Fibroblast of gingiva (primary cell): Measurements from ENCODE around the gene MS4A12.
"Not testable (repeated sequence)": the region's sequence is repeated elsewhere in the genome, so short reads cannot be mapped to it uniquely, and the experiment has no call there.

Experiments used
- DNase-seq: peaks from one replicate; pipeline ENCODE4 v3.0.0-alpha.2; 2011; ENCODE audit warnings: low read depth

Gene MS4A12, protein sequence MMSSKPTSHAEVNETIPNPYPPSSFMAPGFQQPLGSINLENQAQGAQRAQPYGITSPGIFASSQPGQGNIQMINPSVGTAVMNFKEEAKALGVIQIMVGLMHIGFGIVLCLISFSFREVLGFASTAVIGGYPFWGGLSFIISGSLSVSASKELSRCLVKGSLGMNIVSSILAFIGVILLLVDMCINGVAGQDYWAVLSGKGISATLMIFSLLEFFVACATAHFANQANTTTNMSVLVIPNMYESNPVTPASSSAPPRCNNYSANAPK

GRCh38 chr11:60492488-60493009 is at the start of gene MS4A12:
TSS of gene MS4A12 (plus strand) at chr11:60492778. CDS start at chr11:60497319, 4,541 bp downstream.
- DNase-seq = no peak

GRCh38 chr11:60447070-60447469 is 45.5 kb upstream of the MS4A12 start:
- DNase-seq = no peak

DNA sequence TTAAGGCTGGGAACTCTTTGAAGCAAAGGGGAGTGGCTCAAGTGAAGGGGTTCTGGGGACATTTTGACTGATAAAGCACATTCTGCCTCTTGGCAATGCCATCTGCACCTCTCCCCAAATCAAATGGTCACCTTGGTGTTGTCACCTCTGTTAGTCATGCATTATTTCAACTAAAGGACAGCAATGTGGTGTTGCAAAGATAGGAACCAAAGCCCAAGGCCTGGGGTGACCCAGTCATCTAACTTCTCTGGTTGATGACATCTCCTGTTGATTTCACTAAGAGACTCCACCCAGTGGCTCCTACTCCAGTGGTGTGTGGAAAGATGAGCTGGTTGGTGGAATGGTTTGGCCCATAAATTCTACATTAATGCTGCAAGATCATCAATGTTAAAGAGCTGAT is 44.7 kb upstream of the MS4A12 start:
- DNase-seq = no peak

DNA sequence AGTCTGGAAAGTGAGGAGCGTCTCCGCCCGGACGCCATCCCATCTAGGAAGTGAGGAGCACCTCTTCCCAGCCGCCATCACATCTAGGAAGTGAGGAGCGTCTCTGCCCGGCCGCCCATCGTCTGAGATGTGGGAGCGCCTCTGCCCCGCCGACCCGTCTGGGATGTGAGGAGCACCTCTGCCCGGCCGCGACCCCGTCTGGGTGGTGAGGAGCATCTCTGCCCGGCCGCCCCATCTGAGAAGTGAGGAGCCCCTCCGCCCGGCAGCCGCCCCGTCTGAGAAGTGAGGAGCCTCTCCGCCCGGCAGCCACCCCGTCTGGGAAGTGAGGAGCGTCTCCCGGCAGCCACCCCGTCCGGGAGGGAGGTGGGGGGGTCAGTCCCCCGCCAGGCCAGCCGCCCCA is 41.4 kb upstream of the MS4A12 start:
- DNase-seq = not testable (repeated sequence)

GRCh38 chr11:60454212-60454611 is 38.4 kb upstream of the MS4A12 start:
- no peak for DNase-seq

- DNase-seq = no peak
Observed at GRCh38 chr11:60455531-60456042, 37.0 kb upstream of the MS4A12 start, which contains the start of gene MS4A1. TSS of gene MS4A1 (plus strand) at chr11:60455847. CDS start at chr11:60462375, 6,528 bp downstream.

- DNase-seq = no peak
Observed at GRCh38 chr11:60457576-60457975, 35.0 kb upstream of the MS4A12 start.

DNA sequence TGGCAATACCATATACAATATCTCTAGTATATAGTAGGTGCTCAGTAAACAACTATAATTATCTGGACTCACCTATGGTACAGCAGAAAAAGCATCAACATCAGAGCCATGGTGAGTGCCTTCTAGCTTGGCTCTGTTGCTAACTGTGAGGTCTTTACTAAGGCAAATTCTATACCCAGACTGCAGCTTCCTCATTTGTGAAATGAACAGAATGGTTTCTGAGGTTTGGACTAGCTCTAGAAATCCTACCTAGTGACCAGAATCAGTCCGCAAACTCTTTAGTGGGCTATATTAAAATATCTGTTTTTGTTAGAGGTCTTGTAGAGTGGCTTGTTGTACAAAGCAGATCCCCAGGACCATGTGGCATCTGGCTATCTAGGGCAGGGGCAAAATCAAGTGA is 33.2 kb upstream of the MS4A12 start:
- DNase-seq = no peak

DNA sequence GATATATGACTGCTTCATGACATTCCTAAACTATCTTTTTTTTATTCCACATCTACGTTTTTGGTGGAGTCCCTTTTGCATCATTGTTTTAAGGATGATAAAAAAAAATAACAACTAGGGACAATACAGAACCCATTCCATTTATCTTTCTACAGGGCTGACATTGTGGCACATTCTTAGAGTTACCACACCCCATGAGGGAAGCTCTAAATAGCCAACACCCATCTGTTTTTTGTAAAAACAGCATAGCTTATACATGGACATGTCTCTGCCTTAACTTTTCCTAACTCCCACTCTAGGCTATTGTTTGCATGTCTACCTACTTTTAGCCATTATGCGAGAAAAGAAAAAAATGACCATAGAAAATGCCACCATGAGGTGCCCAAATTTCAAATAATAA is 23.7 kb upstream of the MS4A12 start:
- no peak for DNase-seq

GRCh38 chr11:60469723-60470122 is 22.9 kb upstream of the MS4A12 start:
- no peak for DNase-seq

DNA sequence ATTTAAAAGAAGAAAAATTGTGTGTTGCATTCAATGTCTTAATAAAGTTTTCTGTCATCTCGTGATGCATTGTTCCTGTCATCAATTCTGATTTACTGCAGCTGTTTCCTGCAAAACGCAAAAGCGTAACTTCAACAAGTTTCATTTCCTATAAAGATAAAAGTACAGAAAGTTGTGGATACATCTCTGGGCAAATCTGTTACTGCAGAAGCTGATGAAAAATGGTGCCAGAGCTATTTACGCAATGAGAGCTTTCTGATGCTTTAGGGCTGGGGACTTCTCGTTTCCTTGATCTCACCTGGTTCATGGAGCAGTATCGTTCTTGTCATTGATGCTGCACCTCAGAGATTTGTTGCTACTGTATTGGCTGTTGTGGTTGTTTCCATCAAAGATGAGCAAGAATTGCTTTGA is 15.5 kb upstream of the MS4A12 start:
- no peak for DNase-seq

GRCh38 chr11:60482361-60482760 is 10.2 kb upstream of the MS4A12 start:
- DNase-seq = no peak

DNA sequence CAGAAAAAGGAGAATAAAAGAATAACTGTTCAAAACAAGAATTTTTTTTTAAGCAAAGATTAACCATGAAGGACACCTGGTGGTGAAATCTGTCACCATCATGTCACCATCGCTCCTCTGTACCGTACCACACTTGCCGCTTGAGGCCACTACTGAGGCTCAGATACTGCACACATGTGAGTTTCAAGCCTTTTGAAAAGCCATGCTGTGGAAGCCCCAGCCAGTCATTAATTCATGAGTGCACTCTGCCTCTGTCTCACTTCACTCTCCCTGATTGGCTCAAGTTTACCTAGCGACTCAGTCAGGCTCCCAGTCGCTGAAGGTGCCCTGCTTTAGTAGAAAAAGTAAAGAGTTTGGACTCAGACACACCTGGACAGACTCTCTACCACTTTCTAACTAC is 6.6 kb upstream of the MS4A12 start:
- no peak for DNase-seq

DNA sequence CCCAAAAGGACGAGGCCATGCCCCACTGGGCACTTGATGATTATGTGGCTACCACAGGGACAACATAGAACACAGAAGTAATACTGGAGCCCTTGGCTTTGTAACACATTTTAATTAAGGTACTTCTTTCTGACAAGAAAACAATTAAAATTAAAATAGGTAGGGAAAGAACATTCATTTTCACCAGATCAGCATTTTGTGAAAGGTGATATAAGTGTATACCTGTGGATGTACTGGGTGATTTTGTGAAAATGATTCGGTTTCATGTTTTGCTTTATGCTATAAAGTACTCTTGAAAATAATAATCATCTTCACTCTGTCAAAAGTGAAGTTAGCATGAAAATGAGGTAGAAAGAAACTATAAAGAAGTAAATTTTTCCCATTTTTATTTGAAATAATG is 876 bp downstream of the MS4A12 start:
- DNase-seq = no peak

DNA sequence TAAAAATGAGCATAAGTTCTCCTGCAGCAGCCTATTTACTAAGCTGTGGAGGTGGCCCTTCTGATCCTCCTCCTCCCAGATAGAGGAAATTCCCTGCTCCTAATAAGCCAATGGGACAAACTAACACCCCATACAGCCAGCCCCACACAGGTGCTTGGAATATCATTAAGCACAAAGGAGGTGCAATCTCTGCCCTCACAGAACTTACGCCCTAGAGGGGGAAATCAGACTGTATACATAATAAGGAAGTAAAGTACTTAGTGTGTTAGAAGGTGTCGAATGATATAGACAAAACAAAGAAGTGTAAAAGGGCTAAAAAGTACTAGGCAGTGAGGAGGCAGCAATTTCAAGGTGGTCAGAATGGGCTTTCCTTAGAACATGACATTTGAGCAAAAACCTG is 5.8 kb downstream of the MS4A12 start:
- no peak for DNase-seq

GRCh38 chr11:60498853-60499252 is 6.3 kb downstream of the MS4A12 start:
- DNase-seq = no peak

DNA sequence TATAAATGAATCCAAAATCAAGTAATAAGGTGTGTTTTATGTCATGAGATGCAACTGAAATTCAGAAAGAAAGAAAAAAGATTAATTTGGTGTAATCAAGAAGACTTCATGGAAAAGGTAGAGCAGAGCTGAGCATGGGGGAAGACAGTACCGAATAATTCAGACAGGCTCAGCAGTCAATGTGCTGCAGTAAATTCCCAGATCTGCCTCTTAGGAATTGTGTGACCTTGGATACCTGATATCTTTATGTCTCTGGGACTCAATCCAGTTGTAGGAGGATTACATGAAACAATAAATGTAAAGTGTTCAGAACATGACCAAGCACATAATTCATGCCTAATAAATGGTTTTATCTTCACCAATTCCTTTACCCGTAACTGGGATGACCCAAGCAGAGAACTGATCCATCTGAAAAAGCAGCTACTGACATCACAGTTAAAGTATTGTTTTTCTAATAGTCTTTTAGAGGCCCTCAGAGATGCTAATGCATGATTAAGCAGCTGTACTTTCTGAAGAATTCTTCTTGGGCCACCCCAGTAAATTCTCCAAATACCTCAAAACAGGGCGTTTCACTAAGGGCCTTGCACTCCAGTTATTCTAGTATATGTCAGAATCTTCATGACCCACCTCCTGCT is 7.8 kb downstream of the MS4A12 start:
- DNase-seq = no peak

DNA sequence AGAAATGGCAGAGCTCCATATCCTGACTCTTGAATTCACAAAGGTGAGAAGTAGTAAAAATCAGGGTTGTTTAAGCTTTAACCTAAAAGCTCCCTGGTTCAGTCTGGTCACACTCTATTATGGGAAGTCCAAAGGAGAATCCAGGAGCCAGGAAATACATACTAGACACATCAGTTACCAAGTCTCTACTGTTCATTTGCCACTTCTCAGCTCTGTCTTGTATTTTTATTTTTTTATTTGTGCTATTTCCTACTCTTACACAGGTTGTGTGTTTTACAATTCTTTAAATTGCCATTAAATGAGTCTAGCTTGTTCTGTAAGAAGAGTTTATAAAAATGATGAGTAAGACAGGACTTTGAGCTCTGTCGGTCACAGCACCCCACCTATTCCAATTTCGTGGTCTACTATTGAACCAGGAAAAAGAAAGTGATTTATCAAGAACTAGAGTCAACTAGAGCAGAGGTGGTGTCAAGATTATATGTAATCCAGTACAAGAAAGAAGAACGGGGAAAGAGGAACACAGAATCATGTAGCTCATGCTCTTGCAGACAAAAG is 9.7 kb downstream of the MS4A12 start:
- DNase-seq = no peak

GRCh38 chr11:60504219-60504905 is 11.8 kb downstream of the MS4A12 start:
- DNase-seq = no peak

DNA sequence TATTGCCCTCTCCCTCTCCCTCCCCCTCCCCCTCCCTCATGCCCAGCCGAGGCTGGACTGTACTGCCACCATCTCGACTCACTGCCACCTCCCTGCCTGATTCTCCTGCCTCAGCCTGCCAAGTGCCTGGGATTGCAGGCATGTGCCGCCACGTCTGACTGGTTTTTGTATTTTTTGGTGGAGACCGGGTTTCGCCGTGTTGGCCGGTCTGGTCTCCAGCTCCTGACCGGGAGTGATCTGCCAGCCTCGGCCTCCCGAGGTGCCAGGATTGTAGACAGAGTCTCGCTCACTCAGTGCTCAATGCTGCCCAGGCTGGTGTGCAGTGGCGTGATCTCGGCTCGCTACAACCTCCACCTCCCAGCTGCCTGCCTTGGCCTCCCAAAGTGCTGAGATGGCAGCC is 17.0 kb downstream of the MS4A12 start:
- DNase-seq = not testable (repeated sequence)

- DNase-seq = not testable (repeated sequence)
Observed at GRCh38 chr11:60510209-60510608, 17.6 kb downstream of the MS4A12 start.

- DNase-seq = no peak
Observed at GRCh38 chr11:60511393-60511792, 18.8 kb downstream of the MS4A12 start.
